H1 (cell line): ENCODE results near the gene CDH26. TPM values are rescaled to one million over a fixed set of nuclear protein-coding genes. Genes with fewer than 3 reads are reported as not detected.

Experiments used
- CTCF ChIA-PET: fragments of 300-600 bp; sonication (Branson Sonifier 250); formaldehyde crosslinking; loops from one replicate; lab custom pipeline; 2021; ENCODE audit not compliant: partially characterized antibody; lab: Charles Lee
- POLR2A ChIA-PET: fragments of 300-600 bp; sonication (Branson Sonifier 250); formaldehyde crosslinking; loops from one replicate; lab custom pipeline; 2021; ENCODE audit warnings: inconsistent platforms; ENCODE audit not compliant: partially characterized antibody; lab: Charles Lee
- DNase-seq, 2 experiments: peaks; one replicate each; pipeline versions ENCODE4 v3.0.0 to v3.0.0-alpha.2; 2010 to 2022; ENCODE audit warnings: low spot score in 2 of 2, low read depth in 1 of 2, mixed read lengths in 1 of 2
- FAIRE-seq: peaks from 2 replicates; lab custom pipeline; 2011; peaks lifted over from hg19 to GRCh38; lab: Jason Lieb, UNC
- H2AFZ ChIP-seq: 2 replicates; pipeline ENCODE4 v1.8.1; 2012; ENCODE audit warnings: low read length, inconsistent platforms
- H2AK5ac ChIP-seq: 2 replicates; pipeline ENCODE4 v1.6.1; 2013; ENCODE audit warnings: low read depth, low read length
- H2BK120ac ChIP-seq: replicated peaks from 2 replicates; pipeline ENCODE3; 2013; ENCODE audit warnings: low read depth, low read length, inconsistent platforms
- H2BK12ac ChIP-seq: 2 replicates; pipeline ENCODE4 v1.6.1; 2013; ENCODE audit warnings: low read depth, low read length
- H2BK15ac ChIP-seq: 2 replicates; pipeline ENCODE4 v1.6.1; 2013; ENCODE audit warnings: low read length
- H2BK20ac ChIP-seq: 2 replicates; pipeline ENCODE4 v1.6.1; 2013; ENCODE audit warnings: low read length
- H2BK5ac ChIP-seq: 2 replicates; pipeline ENCODE4 v1.6.1; 2013; ENCODE audit warnings: low read depth, low read length
- H3K14ac ChIP-seq: 2 replicates; pipeline ENCODE4 v1.6.1; 2013; ENCODE audit warnings: inconsistent platforms; ENCODE audit not compliant: insufficient read length
- H3K18ac ChIP-seq: 2 replicates; pipeline ENCODE4 v1.6.1; 2013; ENCODE audit warnings: low read length; ENCODE audit errors: extremely low read depth
- H3K23ac ChIP-seq: 2 replicates; pipeline ENCODE4 v1.6.1; 2013; ENCODE audit warnings: inconsistent platforms; ENCODE audit not compliant: insufficient read length
- H3K23me2 ChIP-seq: 2 replicates; pipeline ENCODE4 v1.6.1; 2013; ENCODE audit warnings: low read depth, low read length
- H3K27ac ChIP-seq: 2 replicates; pipeline ENCODE4 v1.6.1; 2011; ENCODE audit warnings: low read depth, low read length, inconsistent platforms
- H3K27me3 ChIP-seq, 4 experiments: replicated peaks in 1 of 4; 1 replicate in 1 of 4; 2 replicates in 3 of 4; pipeline versions ENCODE4 v1.6.1 to v1.8.1; 2011 to 2013; ENCODE audit warnings: low read length in 3 of 4, mild to moderate bottlenecking in 3 of 4, inconsistent platforms in 2 of 4, mixed read lengths in 2 of 4, moderate library complexity in 1 of 4; ENCODE audit not compliant: control insufficient read depth in 3 of 4, insufficient read depth in 3 of 4; ENCODE audit errors: extremely low read depth in 1 of 4
- H3K36me3 ChIP-seq, 4 experiments: 2 replicates each; pipeline versions ENCODE4 v1.6.1 to v1.8.1; 2011 to 2013; ENCODE audit warnings: mild to moderate bottlenecking in 4 of 4, low read length in 3 of 4, moderate library complexity in 2 of 4, control low read depth in 1 of 4, inconsistent platforms in 1 of 4; ENCODE audit not compliant: insufficient read depth in 4 of 4, control insufficient read depth in 2 of 4
- H3K4ac ChIP-seq: replicated peaks from 2 replicates; pipeline ENCODE3; 2013; ENCODE audit warnings: low read length, low read depth, mixed read lengths, inconsistent platforms; ENCODE audit not compliant: insufficient read length
- H3K4me1 ChIP-seq, 4 experiments: replicated peaks in 1 of 4; 1 replicate in 1 of 4; 2 replicates in 3 of 4; pipeline versions ENCODE4 v1.6.1 to v1.8.1; 2011 to 2013; ENCODE audit warnings: low read length in 3 of 4, inconsistent platforms in 2 of 4, mixed read lengths in 1 of 4; ENCODE audit not compliant: insufficient read depth in 4 of 4, control insufficient read depth in 3 of 4
- H3K4me2 ChIP-seq, 2 experiments: 2 replicates each; pipeline versions ENCODE4 v1.6.1 to v1.8.1; 2011 to 2013; ENCODE audit warnings: low read depth in 2 of 2, low read length in 2 of 2, control low read depth in 1 of 2, inconsistent platforms in 1 of 2, mild to moderate bottlenecking in 1 of 2; ENCODE audit not compliant: insufficient read depth in 1 of 2
- H3K4me3 ChIP-seq, 4 experiments: fragments of 200-600, 300-600 bp in 1 of 4; sonication (generic), shearing (Covaris generic), sonication (Bioruptor Twin) in 1 of 4; 2 replicates each; pipeline versions ENCODE4 v1.5.1 to v1.8.1; 2011 to 2016; ENCODE audit warnings: low read length in 4 of 4, low read depth in 3 of 4, control low read depth in 2 of 4, inconsistent platforms in 2 of 4, mild to moderate bottlenecking in 2 of 4, mixed read lengths in 1 of 4, moderate library complexity in 1 of 4; ENCODE audit not compliant: insufficient read depth in 2 of 4; ENCODE audit errors: extremely low read depth in 1 of 4
- H3K56ac ChIP-seq: replicated peaks from 2 replicates; pipeline ENCODE3; 2013; ENCODE audit warnings: low read depth, mild to moderate bottlenecking, mixed read lengths, low read length, inconsistent platforms; ENCODE audit not compliant: insufficient read length
- H3K79me1 ChIP-seq: 2 replicates; pipeline ENCODE4 v1.6.1; 2013; ENCODE audit warnings: low read depth, low read length, control low read depth
- H3K79me2 ChIP-seq, 2 experiments: 2 replicates each; pipeline versions ENCODE4 v1.6.1 to v1.8.1; 2012 to 2013; ENCODE audit warnings: low read length in 2 of 2, mild to moderate bottlenecking in 2 of 2, inconsistent platforms in 1 of 2; ENCODE audit not compliant: insufficient read depth in 2 of 2, control insufficient read depth in 1 of 2
- H3K9ac ChIP-seq, 4 experiments: replicated peaks in 1 of 4; 1 replicate in 1 of 4; 2 replicates in 3 of 4; pipeline versions ENCODE4 v1.6.1 to v1.8.1; 2011 to 2013; ENCODE audit warnings: low read depth in 3 of 4, low read length in 3 of 4, control low read depth in 2 of 4, mild to moderate bottlenecking in 2 of 4, moderate library complexity in 2 of 4, inconsistent platforms in 1 of 4; ENCODE audit errors: extremely low read depth in 1 of 4
- H3K9me3 ChIP-seq, 2 experiments: 2 replicates each; pipeline versions ENCODE4 v1.6.1 to v1.8.1; 2012 to 2013; ENCODE audit warnings: mild to moderate bottlenecking in 2 of 2, moderate library complexity in 2 of 2, control low read depth in 1 of 2, inconsistent platforms in 1 of 2, low read depth in 1 of 2, low read length in 1 of 2, mixed read lengths in 1 of 2; ENCODE audit not compliant: insufficient read depth in 2 of 2
- H4K20me1 ChIP-seq, 2 experiments: replicated peaks in 1 of 2; 2 replicates each; pipeline versions ENCODE3 to v1.8.1; 2011 to 2013; ENCODE audit warnings: inconsistent platforms in 2 of 2, low read length in 2 of 2, mild to moderate bottlenecking in 1 of 2; ENCODE audit not compliant: insufficient read depth in 2 of 2, control insufficient read depth in 1 of 2
- H4K5ac ChIP-seq: 2 replicates; pipeline ENCODE4 v1.6.1; 2013; ENCODE audit warnings: low read length, low read depth, mixed read lengths, inconsistent platforms; ENCODE audit not compliant: insufficient read length
- H4K8ac ChIP-seq: 2 replicates; pipeline ENCODE4 v1.8.0; 2013; ENCODE audit warnings: mild to moderate bottlenecking, moderate library complexity, low read length, inconsistent platforms; ENCODE audit not compliant: insufficient read depth; ENCODE audit errors: extremely low read depth
- H4K91ac ChIP-seq: replicated peaks from 2 replicates; pipeline ENCODE3; 2013; ENCODE audit warnings: low read length, mixed read lengths, inconsistent platforms; ENCODE audit not compliant: insufficient read length
- EGR1 ChIP-seq: IDR thresholded peaks from 2 replicates; pipeline ENCODE4 v1.6.1; 2011; ENCODE audit warnings: low read depth, low read length, borderline replicate concordance
- FOSL1 ChIP-seq: IDR thresholded peaks from 2 replicates; pipeline ENCODE4 v1.6.1; 2011; ENCODE audit warnings: mild to moderate bottlenecking, low read depth, low read length, moderate library complexity; ENCODE audit not compliant: insufficient read depth
- HDAC6 ChIP-seq: IDR thresholded peaks from one replicate; pipeline ENCODE4 v1.7.1; 2012; ENCODE audit warnings: low read depth, mild to moderate bottlenecking, inconsistent platforms, low read length, moderate library complexity
- JUND ChIP-seq: IDR thresholded peaks from 2 replicates; pipeline ENCODE4 v1.6.1; 2011; ENCODE audit warnings: mild to moderate bottlenecking, improper control_type of control experiment, low read length
- KDM5A ChIP-seq: fragments of 200-600 bp; IDR thresholded peaks from 2 replicates; pipeline ENCODE4 v1.7.1; 2012; ENCODE audit warnings: mild to moderate bottlenecking, low read length, inconsistent platforms, mixed read lengths
- MAFK ChIP-seq: IDR thresholded peaks from 2 replicates; pipeline ENCODE4 v1.6.1; 2012; ENCODE audit warnings: low read depth, mild to moderate bottlenecking, improper control_type of control experiment, low read length
- PHF8 ChIP-seq: fragments of 200-600 bp; sonication (generic); conservative IDR thresholded peaks from 2 replicates; pipeline ENCODE4 v1.7.1; 2012; ENCODE audit warnings: low read depth, mild to moderate bottlenecking, inconsistent platforms, low read length, moderate library complexity
- RBBP5 ChIP-seq: IDR thresholded peaks from 2 replicates; pipeline ENCODE4 v1.7.1; 2012; ENCODE audit warnings: low read depth, mild to moderate bottlenecking, inconsistent platforms, low read length, moderate library complexity, borderline replicate concordance
- RXRA ChIP-seq: IDR thresholded peaks from 2 replicates; pipeline ENCODE4 v1.6.1; 2011; ENCODE audit warnings: low read depth, mild to moderate bottlenecking, low read length, moderate library complexity; ENCODE audit not compliant: insufficient read depth
- TAF1 ChIP-seq: IDR thresholded peaks from 2 replicates; pipeline ENCODE4 v1.6.1; 2011; ENCODE audit warnings: mild to moderate bottlenecking, low read depth, low read length
- TAF7 ChIP-seq: optimal IDR thresholded peaks from 2 replicates; pipeline ENCODE3; 2011; ENCODE audit warnings: low read depth, mild to moderate bottlenecking, inconsistent platforms, low read length, moderate library complexity, borderline replicate concordance
- TBP ChIP-seq: IDR thresholded peaks from 2 replicates; pipeline ENCODE4 v1.6.1; 2011; ENCODE audit warnings: low read depth, low read length, improper control_type of control experiment
- WGBS, 2 experiments: shearing (Covaris generic) in 1 of 2; methylation state at CpG; one replicate each; pipeline versions ENCODE4 v1.1.6 to v1.1.7; 2013 to 2015; ENCODE audit warnings: low lambda C conversion rate in 2 of 2, mixed read lengths in 2 of 2, inconsistent platforms in 1 of 2, low coverage in 1 of 2, missing lambda C conversion rate in 1 of 2; ENCODE audit not compliant: insufficient replicate concordance in 2 of 2, insufficient coverage in 1 of 2, insufficient read length in 1 of 2; ENCODE audit errors: extremely low coverage in 1 of 2, missing lambda C conversion rate in 1 of 2; 5-methylcytosine and 5-hydroxymethylcytosine counted together
- polyA plus RNA-seq, 7 experiments: library from polyadenylated mRNA; depleted of rRNA in 3 of 7; stranded (reverse) in 5 of 7; unstranded in 2 of 7; fragments of >200 nt in 5 of 7; fragments of 200-250 nt in 2 of 7; gene quantifications; 1 replicate in 5 of 7; 2 replicates in 1 of 7; 4 replicates in 1 of 7; pipeline versions ENCODE4 v1.2.1 to v1.2.3, GENCODE V29; 2011 to 2013; ENCODE audit warnings: missing spikeins in 2 of 7, mixed read lengths in 2 of 7
- total RNA-seq: library from RNA; stranded (reverse); fragmentation: NEBNext Ultra II Directional; extraction: Animal tissue kit (Norgen Biotek cat#: 25700); gene quantifications from 2 replicates; pipeline ENCODE4 v1.2.1, GENCODE V29; 2021
- TF ChIP-seq, protein P1 (sequence below): IDR thresholded peaks from 2 replicates; pipeline ENCODE4 v1.6.1; 2011; ENCODE audit warnings: low read depth, mild to moderate bottlenecking, low read length; ENCODE audit not compliant: insufficient read depth

CDH26 gene
- total and polyA plus RNA-seq, 2 of the 8 experiments (the other 6 are each of a cell fraction or from before 2014, with no cell fraction given) = 1.5 to 1.7 TPM

- Histone ChIP-seq H2AFZ (no peak overlapping the region), H3K4me3 (no peak overlapping the region), H3K4me2 (no peak overlapping the region), H3K79me2 (no peaks in the 10 kb centered on the region), H3K9ac (peak overlapping the region in 1 of 4 experiments; percentile 44; a peak in 1 of 7 replicates), H3K79me1 (no peaks in the 10 kb centered on the region), H3K27me3 (peaks cover 0 to 2% (median 0%) of the 10 kb centered on the region in 4 experiments; a peak in 1 of 7 replicates), H2BK120ac (no peak overlapping the region), H3K18ac (no peak overlapping the region), H3K27ac (no peak overlapping the region), H4K20me1 (no peaks in the 10 kb centered on the region), H3K56ac (no peak overlapping the region), H3K14ac (no peak overlapping the region), H3K23me2 (no peaks in the 10 kb centered on the region), H3K4ac (no peak overlapping the region), H4K91ac (no peak overlapping the region), H2BK20ac (no peak overlapping the region), H2AK5ac (no peak overlapping the region), H2BK15ac (no peak overlapping the region), H2BK5ac (no peak overlapping the region), H3K4me1 (peaks cover 2 to 11% (median 7%) of the 10 kb centered on the region in 4 experiments; a peak in 6 of 7 replicates), H3K9me3 (peaks cover 2 to 4% of the 10 kb centered on the region in 2 experiments; a peak in 1 of 4 replicates), H3K36me3 (no peaks in the 10 kb centered on the region), H3K23ac (no peak overlapping the region), H4K8ac (no peak overlapping the region), H4K5ac (no peak overlapping the region), H2BK12ac (no peak overlapping the region)
- POLR2A ChIA-PET = no interaction called here
- 94% methylated on average over 22 of the region's 22 CpGs; no CpG with 5 or more reads in 1 of the 2 experiments for WGBS, 2 experiments
- DNase-seq (no peak), FAIRE-seq (no peak)
- CTCF ChIA-PET = interaction anchor here (0.6 to 0.7 kb wide), 2 partner anchors 11 to 317 kb away, joined by 3 read pairs; no protein-coding TSS in a partner anchor
- TF ChIP-seq TBP (no peak), MAFK (no peak), RXRA (no peak), PHF8 (no peak), RBBP5 (no peak), TAF1 (no peak), JUND (no peak), HDAC6 (no peak), KDM5A (no peak), EGR1 (no peak), FOSL1 (no peak), TAF7 (no peak)
- TF ChIP-seq, protein P1, sequence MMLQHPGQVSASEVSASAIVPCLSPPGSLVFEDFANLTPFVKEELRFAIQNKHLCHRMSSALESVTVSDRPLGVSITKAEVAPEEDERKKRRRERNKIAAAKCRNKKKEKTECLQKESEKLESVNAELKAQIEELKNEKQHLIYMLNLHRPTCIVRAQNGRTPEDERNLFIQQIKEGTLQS = no peak
These were observed 104.3 kb downstream of the CDH26 start for GRCh38 chr20:60062431-60063047.
